Posterior cingulate gyrus (tissue), 11 donors: ENCODE measurements around the gene CAMK1D.
"Not testable (repeated sequence)": the region's sequence is repeated elsewhere in the genome, so short reads cannot be mapped to it uniquely, and the experiment has no call there.

Source experiments
- DNase-seq, 10 donors: peaks; one replicate each; pipeline versions ENCODE4 v3.0.0 to v3.0.0-alpha.2; 2020 to 2021; ENCODE audit warnings: mixed read lengths in 3 of 10
- intact Hi-C: fragments of 100-400 bp; cut with DNase I; formaldehyde crosslinking; loops from one replicate; pipeline ENCODE4 v1.15.1; 2023

CAMK1D gene

GRCh38 chr10:12841426-12841825 lies 492.1 kb downstream of the CAMK1D start:
- intact Hi-C loops = no loop called here
- DNase-seq = no peak

- no peak for DNase-seq
- intact Hi-C loops = no loop called here
Measured at GRCh38 chr10:12841826-12842225, 492.5 kb downstream of the CAMK1D start.

DNA sequence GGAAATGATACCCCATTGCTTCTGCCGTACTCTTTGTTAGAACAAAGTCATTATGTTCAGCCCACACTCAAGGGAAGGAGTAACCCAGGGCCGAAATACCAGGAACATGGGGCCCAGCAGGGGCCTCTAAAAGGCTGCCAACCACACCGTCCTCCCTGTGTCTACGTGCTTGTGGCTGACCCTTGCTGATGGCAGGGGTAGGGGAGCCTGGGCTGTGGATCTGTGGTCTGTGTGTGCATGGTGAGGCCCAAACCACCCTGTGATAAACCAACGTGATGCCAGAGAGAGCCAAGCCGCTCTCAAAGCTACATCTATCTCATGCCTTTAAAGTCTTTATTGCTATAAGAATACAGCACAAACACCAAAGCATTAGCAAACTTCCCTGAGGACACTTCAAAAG lies 493.0 kb downstream of the CAMK1D start:
- intact Hi-C loops = no loop called here
- no peak for DNase-seq

DNA sequence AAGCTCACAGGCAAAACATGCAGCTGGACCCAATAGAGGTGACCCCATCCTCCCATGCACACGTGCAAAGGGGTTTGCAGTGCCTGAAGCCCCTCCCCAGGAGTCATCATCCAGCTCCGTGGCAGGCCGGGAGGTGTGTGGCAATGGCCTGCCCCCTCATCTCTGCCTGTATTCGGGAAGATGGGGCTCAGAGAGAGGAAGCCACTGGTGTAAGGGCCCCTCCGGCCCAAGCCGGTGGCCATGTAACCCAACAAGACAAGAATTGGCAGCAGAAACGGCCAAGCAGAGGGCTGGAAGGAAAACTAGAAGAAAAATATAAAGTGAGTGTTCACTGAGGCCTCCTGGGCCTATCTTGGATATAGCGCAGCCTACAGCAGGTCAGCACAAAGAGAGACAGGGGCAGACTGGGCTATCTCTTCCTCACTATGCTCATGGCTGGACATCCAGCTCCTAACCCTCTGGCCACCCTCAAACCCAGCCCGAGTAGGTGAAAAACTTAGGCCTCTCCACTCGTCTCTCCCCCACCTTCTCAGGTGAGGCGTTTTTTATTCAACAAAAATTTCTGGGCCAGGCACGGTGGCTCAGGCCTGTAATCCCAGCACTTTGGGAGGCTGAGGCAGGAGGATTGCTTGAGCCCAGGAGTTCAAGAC lies 494.1 kb downstream of the CAMK1D start:
- no peak for DNase-seq
- intact Hi-C loops = no loop called here

- no peak for DNase-seq
- intact Hi-C loops = no loop called here
Measured at GRCh38 chr10:12844811-12845483, 495.6 kb downstream of the CAMK1D start.

DNA sequence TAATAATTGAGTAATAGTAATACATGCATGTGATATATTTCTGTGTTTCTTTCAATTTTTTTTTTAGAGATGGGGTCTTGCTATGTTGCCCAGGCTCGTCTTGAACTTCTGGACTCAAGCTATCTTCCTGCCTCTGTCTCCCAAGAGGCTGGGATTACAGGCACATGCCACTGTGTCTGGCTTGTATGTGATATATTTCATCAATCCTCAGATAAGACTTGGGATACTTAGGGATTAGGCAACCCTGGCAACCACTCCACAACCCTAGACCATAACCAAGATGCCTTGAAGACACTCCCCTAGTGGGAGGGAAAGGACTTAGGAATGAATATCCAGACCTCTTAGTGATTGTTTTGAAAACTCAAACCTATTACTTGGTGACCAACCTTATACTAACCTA lies 497.4 kb downstream of the CAMK1D start:
- DNase-seq = no peak
- intact Hi-C loops = no loop called here

DNA sequence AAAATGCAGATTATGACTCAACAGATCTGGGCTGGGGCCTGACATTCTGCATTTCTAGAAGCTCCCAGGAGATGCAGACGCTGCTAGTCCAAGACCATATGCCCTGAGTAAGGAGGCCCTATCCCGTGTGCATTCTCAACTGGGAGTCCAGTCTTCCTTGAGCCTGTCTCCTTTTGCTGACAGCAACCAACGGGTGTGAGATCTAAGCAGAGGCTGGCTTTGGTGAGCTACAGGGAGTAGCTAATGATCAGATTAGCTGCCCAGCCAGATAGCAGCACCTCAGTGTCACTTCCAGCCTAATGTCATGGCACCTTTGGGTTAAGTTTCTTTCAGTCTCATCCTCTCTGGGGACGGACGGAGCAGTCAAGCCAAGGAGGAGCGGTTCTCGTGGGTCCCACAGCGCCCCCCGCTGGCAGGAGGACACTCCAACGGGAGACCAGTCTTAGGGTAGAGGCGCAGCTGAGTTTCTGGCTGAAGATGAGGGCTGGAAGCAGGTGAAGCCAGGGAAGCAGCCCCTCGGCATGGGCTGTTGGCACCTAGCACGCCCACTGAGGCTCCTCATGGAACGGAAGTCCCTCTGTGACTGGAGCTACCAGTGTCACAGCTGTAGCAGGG lies 498.1 kb downstream of the CAMK1D start:
- intact Hi-C loops = no loop called here
- DNase-seq = no peak

GRCh38 chr10:12848439-12849173 lies 499.3 kb downstream of the CAMK1D start:
- intact Hi-C loops = no loop called here
- DNase-seq = no peak

DNA sequence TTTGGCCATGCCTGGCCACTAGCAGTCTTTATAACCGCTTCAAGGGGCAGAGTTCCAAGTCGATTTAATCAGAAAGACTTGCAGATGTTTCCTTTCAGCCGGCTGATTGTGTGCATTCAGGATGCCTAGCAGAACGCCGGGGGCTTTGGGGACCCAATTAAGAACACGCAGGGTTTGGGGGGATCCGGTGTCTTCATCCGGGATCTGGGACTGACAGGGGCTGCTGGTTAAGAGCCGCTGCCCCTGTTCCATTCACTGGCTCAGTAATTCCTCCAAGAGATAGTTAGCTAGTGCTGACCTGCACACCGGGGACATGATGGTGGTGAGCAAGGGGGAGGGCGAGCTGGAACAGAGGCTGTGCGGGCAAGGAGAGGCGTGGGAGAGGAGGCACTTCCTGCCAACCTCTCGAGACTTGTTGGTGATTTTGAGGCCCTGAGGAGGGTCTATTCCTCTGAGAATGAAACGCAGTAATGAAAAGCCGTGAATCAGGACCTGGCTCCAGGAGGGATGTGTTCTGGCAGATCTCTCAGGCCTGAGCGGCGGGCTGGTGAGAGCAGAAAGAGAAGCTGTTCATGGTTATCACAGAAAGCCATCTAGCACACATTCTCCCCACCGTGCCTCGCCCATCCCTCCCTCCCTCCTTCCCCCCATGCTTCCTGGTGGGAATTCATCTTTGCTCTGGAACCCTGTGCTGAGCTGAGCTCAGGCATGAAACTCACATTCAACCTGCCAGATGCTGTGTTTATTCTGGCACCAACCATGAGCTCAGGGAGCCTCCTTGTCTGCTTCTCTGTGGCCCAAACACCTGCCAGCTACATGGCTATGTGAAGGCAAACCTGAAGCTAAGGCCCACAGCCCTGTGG lies 500.2 kb downstream of the CAMK1D start:
- intact Hi-C loops = no loop called here
- no peak for DNase-seq

DNA sequence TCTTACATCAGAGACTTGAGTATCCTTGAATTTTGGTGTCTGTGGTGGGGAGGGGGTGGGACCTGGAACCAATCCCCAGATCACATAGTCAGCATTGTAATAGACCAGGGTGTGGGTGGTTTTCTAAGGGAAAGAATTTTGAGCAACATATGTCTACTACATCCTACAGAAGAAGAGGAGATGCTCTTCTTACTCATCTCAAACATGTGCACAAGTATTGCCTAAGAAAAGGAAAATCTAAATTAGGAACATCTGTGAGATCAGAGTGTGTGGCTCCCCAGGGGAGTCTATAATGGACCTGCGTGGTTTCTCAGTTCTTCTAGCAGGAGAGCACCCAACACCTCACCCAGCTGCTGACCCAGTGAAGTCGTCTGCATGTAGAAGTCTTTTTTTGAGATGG lies 503.3 kb downstream of the CAMK1D start:
- DNase-seq = no peak

GRCh38 chr10:12854988-12855387 lies 505.6 kb downstream of the CAMK1D start:
- intact Hi-C loops = no loop called here
- no peak for DNase-seq

More for the DNA sequence above, 503.3 kb downstream of the CAMK1D start:
- intact Hi-C loops = no loop called here

GRCh38 chr10:12862459-12862858 lies 513.1 kb downstream of the CAMK1D start:
- intact Hi-C loops = no loop called here
- no peak for DNase-seq

DNA sequence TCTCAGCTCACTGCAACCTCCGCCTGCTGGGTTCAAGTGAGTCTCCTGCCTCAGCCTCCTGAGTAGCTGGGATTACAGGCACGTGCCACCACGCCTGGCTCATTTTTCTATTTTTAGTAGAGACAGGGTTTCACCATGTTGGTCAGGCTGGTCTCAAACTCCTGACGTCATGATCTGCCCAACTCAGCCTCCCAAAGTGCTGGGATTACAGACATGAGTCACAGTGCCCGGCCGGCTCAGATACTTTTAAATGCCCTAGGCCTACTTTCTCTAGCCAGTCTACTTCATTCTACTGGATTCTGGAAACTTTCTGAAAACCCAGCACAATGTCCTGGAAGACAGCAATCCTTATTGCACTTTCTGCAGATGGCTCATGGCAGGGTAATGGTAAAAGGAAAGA lies 516.2 kb downstream of the CAMK1D start:
- DNase-seq, intact Hi-C loops: not testable (repeated sequence)

GRCh38 chr10:12868229-12868628 lies 518.9 kb downstream of the CAMK1D start:
- DNase-seq = no peak
- intact Hi-C loops = no loop called here

DNA sequence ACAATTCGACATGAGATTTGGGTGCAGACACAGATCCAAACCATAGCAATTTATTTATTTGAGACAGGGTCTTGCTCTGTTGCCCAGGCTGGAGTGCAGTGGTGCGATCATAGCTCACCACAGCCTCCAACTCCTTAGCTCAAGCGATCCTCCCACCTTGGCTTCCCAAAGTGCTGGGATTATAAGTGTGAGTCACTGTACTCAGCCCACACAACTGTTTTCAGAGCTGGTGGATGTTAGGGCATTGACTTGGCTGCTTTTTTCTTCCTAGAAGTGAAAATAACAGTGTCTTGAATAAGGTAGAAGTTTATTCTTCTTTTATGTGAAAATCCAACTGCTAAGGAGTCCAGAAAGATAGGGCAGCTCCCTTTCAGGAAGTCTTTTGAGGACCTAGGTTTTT lies 520.1 kb downstream of the CAMK1D start:
- intact Hi-C loops = no loop called here
- peak in 3 of 10 donors; percentile 16 to 87 (median 44) for DNase-seq

GRCh38 chr10:12872577-12872976 lies 523.2 kb downstream of the CAMK1D start:
- intact Hi-C loops = no loop called here
- no peak for DNase-seq

GRCh38 chr10:12873172-12873571 lies 523.8 kb downstream of the CAMK1D start:
- intact Hi-C loops = no loop called here
- DNase-seq = no peak

GRCh38 chr10:12874501-12874900 lies 525.2 kb downstream of the CAMK1D start:
- intact Hi-C loops = no loop called here
- no peak for DNase-seq

- DNase-seq = peak in 1 of 10 donors; percentile 11
- intact Hi-C loops = no loop called here
Measured at GRCh38 chr10:12875100-12875499, 525.8 kb downstream of the CAMK1D start.

DNA sequence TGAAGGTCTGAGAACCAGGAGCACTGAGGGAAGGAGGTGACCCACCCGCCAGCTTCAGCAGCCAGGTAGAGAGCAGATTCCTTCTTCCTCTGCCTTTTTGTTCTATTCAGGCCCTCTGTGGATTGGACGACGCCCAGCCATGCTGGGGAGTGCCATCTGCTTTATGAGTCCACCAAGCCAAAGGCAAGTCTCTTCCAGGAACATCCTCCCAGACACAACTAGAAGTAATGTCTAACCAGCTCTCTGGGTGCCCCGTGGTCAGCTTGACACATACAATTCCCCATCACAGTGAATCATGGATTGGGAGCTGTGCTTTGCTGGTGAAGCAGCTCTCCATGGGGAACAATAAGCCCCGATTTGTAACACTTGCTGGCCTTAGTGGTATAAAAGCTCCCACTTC lies 526.9 kb downstream of the CAMK1D start:
- peak in 7 of 10 donors; percentile 25 to 92 (median 53) for DNase-seq
- intact Hi-C loops = no loop called here
